ENCODE results near the gene VPS13D. TPM values are rescaled to one million over a fixed set of nuclear protein-coding genes. Genes with fewer than 3 reads are reported as not detected.

The VPS13D gene
- total and polyA plus RNA-seq, 2 donors (not counting 3 experiments of a cell fraction or from before 2014, with no cell fraction given): 13.6 to 48.5 TPM

DNA sequence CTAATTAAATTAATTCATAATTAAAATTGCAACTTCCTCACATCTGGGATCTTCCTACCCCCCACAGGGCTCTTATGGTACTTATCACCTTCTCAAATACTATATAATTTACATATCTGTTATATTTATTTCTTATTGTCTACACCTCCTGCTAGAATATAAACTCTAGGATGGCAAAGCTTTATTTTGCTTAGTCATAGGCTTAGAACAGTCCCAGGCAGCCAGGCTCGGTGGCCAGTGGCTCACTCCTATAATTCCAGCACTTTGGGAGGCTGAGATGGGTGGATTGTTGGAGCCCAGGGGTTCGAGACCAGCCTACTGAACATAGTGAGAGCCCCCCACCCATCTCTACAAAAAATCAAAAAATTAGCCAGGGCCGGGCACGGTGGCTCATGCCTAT is 10.0 kb upstream of the VPS13D start:
- dilution Hi-C loops (cut with MboI; ENCODE audit: extremely low pct_ligation_motif_present, low sequenced_read_pairs): no loop called here
- CTCF ChIA-PET: interaction anchor here (1.1 to 4.0 kb wide), 2 partner anchors 95 to 101 kb away, joined by 4 to 26 read pairs; no protein-coding TSS in a partner anchor
- H3K9me3 ChIP-seq (replicated peaks; ENCODE audit: control insufficient read depth, insufficient read depth, low read length): no peaks in the 10 kb centered on the region

More for the DNA sequence above, 10.0 kb upstream of the VPS13D start:
- FAIRE-seq: no peak
- no TSS peak for BruUV-seq (replicated peaks)
- Histone ChIP-seq H2AFZ (ENCODE audit: low read depth, low read length) (no peak overlapping the region), H4K20me1 (replicated peaks; ENCODE audit: control insufficient read depth, extremely low read depth, insufficient read depth, low read length) (no peaks in the 10 kb centered on the region), H3K4me3 (replicated peaks in 1 of 3; ENCODE audit: insufficient read depth in 1 of 3, low read depth in 1 of 3, low read length in 3 of 3) (no peak overlapping the region), H3K79me2 (ENCODE audit: control insufficient read depth, insufficient read depth, low read length) (no peaks in the 10 kb centered on the region), H3K9me1 (replicated peaks; ENCODE audit: control insufficient read depth, extremely low read depth, insufficient read depth, low read length) (no peaks in the 10 kb centered on the region), H3K36me3 (ENCODE audit: control insufficient read depth in 2 of 2, extremely low read depth in 1 of 2, insufficient read depth in 2 of 2, low read length in 2 of 2) (no peaks in the 10 kb centered on the region), H3K4me1 (ENCODE audit: control insufficient read depth, extremely low read depth, insufficient read depth, low read length) (no peaks in the 10 kb centered on the region), H3K9ac (replicated peaks; ENCODE audit: extremely low read depth, insufficient read depth, low read length) (no peak overlapping the region), H3K27ac (ENCODE audit: insufficient read depth, low read depth, low read length) (no peak overlapping the region), H3K27me3 (ENCODE audit: control insufficient read depth in 2 of 2, insufficient read depth in 2 of 2, low read length in 2 of 2) (peaks cover 2 to 12% of the 10 kb centered on the region in 2 experiments), H3K4me2 (ENCODE audit: insufficient read depth, low read length) (no peak overlapping the region)
- TF ChIP-seq MAX (IDR thresholded peaks at IDR 0.05; ENCODE audit: insufficient read depth, insufficient read length) (no peak), EZH2 (IDR thresholded peaks at IDR 0.05; ENCODE audit: borderline replicate concordance, low read depth, low read length, severe bottlenecking) (no peak), MYC (IDR thresholded peaks at IDR 0.05; ENCODE audit: low read depth, low read length) (no peak), POLR2AphosphoS5 (IDR thresholded peaks at IDR 0.05; ENCODE audit: insufficient read depth, low read depth, low read length) (no peak), POLR2A (IDR thresholded peaks at IDR 0.05; ENCODE audit: low read depth, low read length) (no peak), JUN (IDR thresholded peaks at IDR 0.05; ENCODE audit: borderline replicate concordance, insufficient read depth, insufficient read length, low read depth) (no peak), GATA2 (IDR thresholded peaks at IDR 0.05; ENCODE audit: insufficient read depth, insufficient read length, low read depth, low read length) (no peak), FOS (IDR thresholded peaks at IDR 0.05; ENCODE audit: borderline replicate concordance, insufficient read depth, low read length) (no peak)
- TF ChIP-seq, protein P1, sequence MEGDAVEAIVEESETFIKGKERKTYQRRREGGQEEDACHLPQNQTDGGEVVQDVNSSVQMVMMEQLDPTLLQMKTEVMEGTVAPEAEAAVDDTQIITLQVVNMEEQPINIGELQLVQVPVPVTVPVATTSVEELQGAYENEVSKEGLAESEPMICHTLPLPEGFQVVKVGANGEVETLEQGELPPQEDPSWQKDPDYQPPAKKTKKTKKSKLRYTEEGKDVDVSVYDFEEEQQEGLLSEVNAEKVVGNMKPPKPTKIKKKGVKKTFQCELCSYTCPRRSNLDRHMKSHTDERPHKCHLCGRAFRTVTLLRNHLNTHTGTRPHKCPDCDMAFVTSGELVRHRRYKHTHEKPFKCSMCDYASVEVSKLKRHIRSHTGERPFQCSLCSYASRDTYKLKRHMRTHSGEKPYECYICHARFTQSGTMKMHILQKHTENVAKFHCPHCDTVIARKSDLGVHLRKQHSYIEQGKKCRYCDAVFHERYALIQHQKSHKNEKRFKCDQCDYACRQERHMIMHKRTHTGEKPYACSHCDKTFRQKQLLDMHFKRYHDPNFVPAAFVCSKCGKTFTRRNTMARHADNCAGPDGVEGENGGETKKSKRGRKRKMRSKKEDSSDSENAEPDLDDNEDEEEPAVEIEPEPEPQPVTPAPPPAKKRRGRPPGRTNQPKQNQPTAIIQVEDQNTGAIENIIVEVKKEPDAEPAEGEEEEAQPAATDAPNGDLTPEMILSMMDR (IDR thresholded peaks at IDR 0.05; ENCODE audit: extremely low read depth in 1 of 2, insufficient read depth in 1 of 2, low read depth in 1 of 2, low read length in 2 of 2): no peak
- POLR2A ChIA-PET: no interaction called here
- intact Hi-C loops (cut with micrococcal nuclease): loop anchor here (10.0 kb wide), 1 partner anchor 55 kb away; no protein-coding TSS in a partner anchor
- DNase-seq (ENCODE audit: low read depth, low spot score): no peak

Data from endothelial cell of umbilical vein (primary cell).